COR-L47 (cell line): ENCODE data around the gene SCCPDH.
A peak's percentile ranks its signal among the peaks of the same experiment; 100 is the strongest.
"Not testable (repeated sequence)": the region's sequence is repeated elsewhere in the genome, so short reads cannot be mapped to it uniquely, and the experiment has no call there.

ENCODE experiments used
- DNase-seq: peaks from one replicate; lab custom pipeline; 2025; lab: John Stamatoyannopoulos, UW

SCCPDH gene

DNA sequence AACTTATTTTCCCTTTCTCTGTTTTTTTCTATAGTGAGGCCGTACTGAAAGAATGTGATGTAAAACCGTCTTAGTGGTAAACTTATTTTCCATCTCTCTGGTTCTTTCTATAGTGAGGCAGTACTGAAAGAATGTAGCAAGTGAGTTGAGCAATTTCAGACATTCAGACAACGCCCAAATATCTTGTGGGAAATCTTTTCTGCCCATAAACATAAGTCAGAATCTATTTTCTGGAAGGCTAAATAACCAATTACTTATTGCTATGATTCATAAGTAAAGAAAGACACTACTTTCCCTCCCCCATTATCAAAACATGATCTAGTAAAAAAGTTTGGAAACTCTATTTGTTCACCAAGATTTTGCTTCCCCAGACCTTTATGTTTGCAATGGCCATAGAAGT, 18.8 kb upstream of the SCCPDH start:
- no peak for DNase-seq

DNA sequence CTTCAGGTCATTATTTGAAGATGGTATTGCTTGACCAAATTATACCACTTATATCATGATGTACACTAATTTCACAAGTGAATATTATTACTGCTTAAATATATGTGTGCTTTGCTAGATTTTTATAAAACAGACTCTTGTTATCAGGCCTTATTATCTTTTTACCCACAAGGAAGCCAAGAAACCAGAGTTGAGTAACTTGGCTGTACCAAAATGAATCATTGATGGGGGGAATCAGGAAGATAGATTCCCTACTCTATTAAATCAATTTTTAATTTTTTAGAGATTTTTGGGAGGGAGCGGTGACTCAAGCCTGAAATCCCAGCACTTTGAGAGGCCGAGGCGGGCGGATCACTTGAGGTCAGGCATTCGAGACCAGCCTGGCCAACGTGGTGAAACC, 16.0 kb upstream of the SCCPDH start:
- no peak for DNase-seq

DNA sequence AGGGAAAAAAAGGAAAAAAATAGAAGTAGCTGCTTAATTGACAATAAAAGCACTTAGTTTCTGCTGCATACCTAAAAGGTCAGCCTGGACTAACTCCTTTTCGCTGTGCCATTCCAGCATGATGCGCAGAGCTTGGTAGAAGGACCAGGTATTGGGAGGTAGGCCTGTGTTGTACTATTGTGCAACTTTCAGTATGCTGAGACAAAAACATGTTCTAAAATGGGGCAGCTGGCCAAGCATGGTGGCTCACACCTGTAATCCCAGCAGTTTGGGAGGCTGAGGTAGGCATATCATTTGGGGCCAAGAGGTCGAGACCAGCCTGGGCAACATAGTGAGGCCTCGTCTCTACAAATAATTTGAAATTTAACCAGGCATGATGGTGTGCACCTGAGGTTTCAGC, 15.0 kb upstream of the SCCPDH start:
- DNase-seq = no peak

DNA sequence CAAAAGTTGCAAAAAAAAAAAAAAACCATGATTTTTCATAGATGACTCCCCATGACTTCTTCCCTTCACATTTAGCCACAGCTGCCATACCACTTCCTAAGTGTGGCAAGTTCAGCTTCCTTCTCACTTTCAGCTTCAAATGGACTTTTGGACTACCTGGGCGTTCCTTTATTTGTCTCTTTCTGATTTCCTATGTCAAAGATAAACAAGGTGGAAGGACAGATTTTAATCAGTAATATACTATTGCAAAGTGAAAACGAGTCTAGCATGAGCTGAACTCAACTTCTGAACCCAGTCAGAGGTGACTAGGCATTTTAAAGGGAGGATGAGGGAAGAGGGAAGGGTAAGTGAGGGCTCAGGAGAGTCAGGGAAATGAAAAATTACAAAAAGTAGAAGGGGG, 14.4 kb upstream of the SCCPDH start:
- no peak for DNase-seq

DNA sequence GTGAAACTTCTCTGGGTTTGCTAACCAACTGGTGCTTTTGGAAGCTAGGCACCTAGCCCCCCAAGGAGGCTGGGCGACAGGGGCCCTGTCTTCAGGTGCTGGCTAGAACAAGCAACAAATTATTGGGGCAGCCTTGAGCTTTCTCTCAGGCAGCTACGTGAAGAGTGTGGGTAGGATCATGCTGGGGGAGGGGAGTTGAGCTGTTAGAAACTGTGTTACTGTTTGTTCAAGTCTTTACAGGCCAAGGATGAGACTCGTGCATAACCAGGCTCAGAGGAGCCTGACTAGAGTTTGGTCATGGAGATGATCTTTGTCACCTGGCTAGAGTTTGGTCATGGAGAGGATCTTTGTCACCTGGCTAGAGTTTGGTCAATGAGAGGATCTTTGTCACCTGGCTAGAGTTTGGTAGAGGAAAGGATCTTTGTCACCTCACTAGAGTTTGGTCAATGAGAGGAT, 12.6 kb upstream of the SCCPDH start:
- DNase-seq = no peak

- not testable (repeated sequence) for DNase-seq
Observed at GRCh38 chr1:246712428-246712827, 11.8 kb upstream of the SCCPDH start.

DNA sequence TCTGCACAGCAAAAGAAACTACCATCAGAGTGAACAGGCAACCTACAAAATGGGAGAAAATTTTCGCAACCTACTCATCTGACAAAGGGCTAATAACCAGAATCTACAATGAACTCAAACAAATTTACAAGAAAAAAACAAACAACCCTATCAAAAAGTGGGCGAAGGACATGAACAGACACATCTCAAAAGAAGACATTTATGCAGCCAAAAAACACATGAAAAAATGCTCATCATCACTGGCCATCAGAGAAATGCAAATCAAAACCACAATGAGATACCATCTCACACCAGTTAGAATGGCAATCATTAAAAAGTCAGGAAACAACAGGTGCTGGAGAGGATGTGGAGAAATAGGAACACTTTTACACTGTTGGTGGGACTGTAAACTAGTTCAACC, 4.8 kb upstream of the SCCPDH start:
- DNase-seq = not testable (repeated sequence)

DNA sequence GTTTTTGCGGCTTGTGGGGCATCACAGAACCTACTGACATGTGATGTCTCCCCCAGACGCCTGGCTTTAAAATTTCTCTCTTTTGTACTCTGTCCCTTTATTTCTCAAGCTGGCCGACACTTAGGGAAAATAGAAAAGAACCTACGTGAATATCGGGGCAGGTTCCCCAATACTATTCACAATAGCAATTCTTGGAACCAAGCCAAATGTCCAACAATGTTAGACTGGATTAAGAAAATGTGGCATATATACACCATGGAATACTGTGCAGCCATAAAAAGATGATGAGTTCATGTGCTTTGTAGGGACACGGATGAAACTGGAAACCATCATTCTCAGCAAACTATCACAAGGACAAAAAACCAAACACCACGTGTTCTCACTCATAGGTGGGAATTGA, 3.4 kb upstream of the SCCPDH start:
- not testable (repeated sequence) for DNase-seq

- DNase-seq = no peak
Observed at GRCh38 chr1:246722720-246723119, 1.5 kb upstream of the SCCPDH start.

GRCh38 chr1:246724731-246725095, 504 bp downstream of the SCCPDH start:
- DNase-seq = peak; percentile 15

GRCh38 chr1:246725191-246725590, 982 bp downstream of the SCCPDH start:
- no peak for DNase-seq

DNA sequence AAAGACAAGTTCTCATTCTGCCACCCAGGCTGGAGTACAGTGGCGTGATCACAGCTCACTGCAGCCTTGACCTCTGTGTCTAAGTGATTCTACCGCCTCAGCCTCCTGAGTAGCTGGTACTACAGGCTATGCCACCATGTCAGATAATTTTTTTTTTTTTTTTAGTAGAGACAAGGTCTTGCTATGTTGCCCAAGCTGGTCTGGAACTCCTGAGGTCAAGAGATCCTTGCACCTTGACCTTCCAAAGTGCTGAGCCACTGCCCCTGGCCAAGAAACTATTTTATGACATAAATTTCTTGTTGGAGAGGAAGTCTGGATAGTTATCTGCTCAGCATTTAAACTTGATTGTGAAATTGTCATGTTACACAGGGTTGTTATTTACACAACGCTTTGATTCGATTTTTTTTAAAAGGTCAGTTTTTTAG, 2.1 kb downstream of the SCCPDH start:
- no peak for DNase-seq

- DNase-seq = no peak
Observed at GRCh38 chr1:246726881-246727280, 2.7 kb downstream of the SCCPDH start.

- DNase-seq = no peak
Observed at GRCh38 chr1:246727594-246727993, 3.4 kb downstream of the SCCPDH start.

GRCh38 chr1:246728311-246728710, 4.1 kb downstream of the SCCPDH start:
- DNase-seq = no peak

DNA sequence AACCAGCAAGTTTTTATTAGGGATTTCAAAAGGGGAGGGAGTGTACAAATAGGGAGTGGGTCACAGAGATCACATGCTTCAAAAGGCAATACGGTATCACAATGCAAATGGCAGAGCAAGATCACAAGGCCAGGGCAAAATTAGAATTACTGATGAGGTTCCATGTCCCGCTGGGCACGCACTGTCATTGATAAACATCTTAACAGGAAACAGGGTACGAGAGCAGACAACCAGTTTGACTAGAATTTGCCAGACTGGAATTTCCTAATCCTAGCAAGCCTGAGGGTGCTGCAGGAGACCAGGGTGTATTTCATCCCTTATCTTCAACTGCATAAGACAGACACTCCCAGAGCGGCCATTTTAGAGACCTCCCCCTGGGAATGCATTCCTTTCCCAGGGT, 4.8 kb downstream of the SCCPDH start:
- DNase-seq = not testable (repeated sequence)

- no peak for DNase-seq
Observed at GRCh38 chr1:246730839-246731238, 6.6 kb downstream of the SCCPDH start.

GRCh38 chr1:246731873-246732272, 7.7 kb downstream of the SCCPDH start:
- not testable (repeated sequence) for DNase-seq

- DNase-seq = no peak
Observed at GRCh38 chr1:246733704-246734103, 9.5 kb downstream of the SCCPDH start.

GRCh38 chr1:246734866-246735265, 10.7 kb downstream of the SCCPDH start:
- DNase-seq = no peak

DNA sequence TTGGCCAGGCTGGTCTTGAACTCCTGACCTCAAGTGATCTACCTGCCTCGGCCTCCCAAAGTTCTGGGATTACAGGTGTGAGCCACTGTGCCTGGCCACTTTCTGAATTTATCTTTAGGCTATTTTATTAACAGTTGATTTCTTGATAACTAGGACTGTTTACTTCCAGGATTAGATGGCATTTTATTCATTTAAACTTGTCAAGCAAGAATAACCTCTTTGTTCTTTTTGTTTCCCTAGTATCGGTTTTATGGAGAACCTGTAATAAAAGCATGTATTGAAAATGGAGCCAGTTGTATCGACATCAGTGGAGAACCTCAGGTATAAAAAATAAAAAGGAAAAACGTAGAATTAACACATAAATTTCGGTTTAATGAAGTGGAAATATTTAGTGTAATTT, 11.5 kb downstream of the SCCPDH start:
- DNase-seq = no peak

- no peak for DNase-seq
Observed at GRCh38 chr1:246742396-246742795, 18.2 kb downstream of the SCCPDH start.

DNA sequence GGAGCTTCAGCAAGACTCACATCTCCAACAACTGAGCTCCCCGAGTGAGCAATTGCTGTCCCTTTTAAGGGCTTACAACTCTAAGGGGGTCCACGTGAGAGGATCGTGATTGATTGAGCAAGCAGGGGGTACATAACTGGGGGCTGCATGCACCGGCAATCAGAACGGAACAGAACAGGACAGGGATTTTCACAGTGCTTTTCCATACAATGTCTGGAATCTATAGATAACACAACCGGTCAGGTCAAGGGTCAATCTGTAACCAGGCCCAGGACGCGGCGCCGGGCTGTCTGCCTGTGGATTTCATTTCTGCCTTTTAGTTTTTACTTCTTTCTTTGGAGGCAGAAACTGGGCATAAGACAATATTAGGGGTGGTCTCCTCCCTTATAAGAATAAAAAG, 21.9 kb downstream of the SCCPDH start:
- not testable (repeated sequence) for DNase-seq

DNA sequence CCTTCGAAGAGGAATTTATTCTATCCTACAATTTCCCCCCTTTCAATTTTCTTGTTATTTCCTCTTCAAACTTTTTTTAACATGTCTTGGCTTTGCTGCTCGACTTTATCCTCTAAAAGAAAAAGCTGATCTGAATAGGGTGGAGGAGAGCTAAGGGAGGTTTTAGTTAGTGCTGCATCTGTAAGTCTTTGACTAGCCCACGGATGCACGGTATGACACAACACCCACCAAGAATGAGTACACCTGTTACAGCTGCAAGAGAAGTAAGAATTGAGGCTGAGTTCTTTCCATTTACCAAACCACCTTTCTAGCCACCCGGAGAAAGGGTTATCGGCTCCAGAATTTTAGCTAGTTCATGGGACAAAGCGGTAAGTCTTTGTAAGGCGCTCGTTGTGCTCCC, 23.8 kb downstream of the SCCPDH start:
- DNase-seq = no peak

DNA sequence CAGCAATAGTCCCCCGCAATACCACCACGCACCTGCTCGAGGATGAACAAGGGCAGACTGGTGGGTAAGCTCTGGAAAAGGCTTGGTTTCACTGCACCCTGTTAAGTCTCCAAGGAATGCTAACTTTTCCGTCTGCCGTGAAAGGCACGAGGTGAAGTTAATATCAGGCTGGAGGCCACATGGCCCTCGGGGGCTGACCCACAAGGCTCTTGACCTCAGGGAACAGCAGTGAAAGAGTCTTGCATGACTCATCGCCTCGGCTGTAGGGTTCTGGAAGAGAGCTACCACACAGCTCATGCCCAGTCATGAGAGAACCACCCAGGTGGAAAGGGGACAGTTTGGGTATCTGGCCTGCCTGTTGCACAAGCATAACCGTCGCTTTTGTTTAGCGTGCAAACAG, 24.7 kb downstream of the SCCPDH start:
- no peak for DNase-seq
